HUES64 (cell line): ENCODE data around the gene CERKL.

Experiments used
- H3K27ac ChIP-seq: 2 replicates; pipeline ENCODE4 v1.7.0; 2013; ENCODE audit warnings: low read depth, low read length, inconsistent platforms
- H3K27me3 ChIP-seq: 2 replicates; pipeline ENCODE4 v1.6.1; 2013; ENCODE audit warnings: mild to moderate bottlenecking, low read length; ENCODE audit not compliant: insufficient read depth
- H3K36me3 ChIP-seq: 2 replicates; pipeline ENCODE4 v1.6.1; 2013; ENCODE audit warnings: mild to moderate bottlenecking, low read length; ENCODE audit not compliant: insufficient read depth
- H3K4me1 ChIP-seq: 2 replicates; pipeline ENCODE4 v1.6.1; 2013; ENCODE audit warnings: mild to moderate bottlenecking, low read length, moderate library complexity; ENCODE audit not compliant: insufficient read depth
- H3K4me3 ChIP-seq: 2 replicates; pipeline ENCODE4 v1.5.1; 2013; ENCODE audit warnings: mild to moderate bottlenecking, low read length, moderate library complexity
- H3K9ac ChIP-seq: 2 replicates; pipeline ENCODE4 v1.6.1; 2013; ENCODE audit warnings: mild to moderate bottlenecking, low read depth, low read length
- H3K9me3 ChIP-seq: 2 replicates; pipeline ENCODE4 v1.6.1; 2013; ENCODE audit warnings: low read depth, low read length; ENCODE audit not compliant: insufficient read depth
- WGBS: fragments of 150-250, 120-280 bp; methylation state at CpG from one replicate; pipeline ENCODE4 v1.1.7; 2013; ENCODE audit warnings: missing lambda C conversion rate; 5-methylcytosine and 5-hydroxymethylcytosine counted together

The CERKL gene

GRCh38 chr2:181570833-181571661 lies 85.9 kb downstream of the CERKL start:
- Histone ChIP-seq H3K9ac (no peak overlapping the region), H3K27ac (no peak overlapping the region), H3K4me1 (no peaks in the 10 kb centered on the region), H3K27me3 (peaks cover 4% of the 10 kb centered on the region; the same call in 1 of the 2 replicates), H3K4me3 (no peak overlapping the region), H3K9me3 (no peaks in the 10 kb centered on the region), H3K36me3 (no peaks in the 10 kb centered on the region)
- WGBS, result 93% methylated on average over 3 of the region's 4 CpGs

GRCh38 chr2:181570059-181570458 lies 86.8 kb downstream of the CERKL start:
- WGBS, result 90% methylated on average over 2 of the region's 2 CpGs
- Histone ChIP-seq H3K36me3 (no peaks in the 10 kb centered on the region), H3K27ac (no peak overlapping the region), H3K4me3 (no peak overlapping the region), H3K9me3 (no peaks in the 10 kb centered on the region), H3K27me3 (no peaks in the 10 kb centered on the region), H3K9ac (no peak overlapping the region), H3K4me1 (no peaks in the 10 kb centered on the region)

GRCh38 chr2:181566334-181567032 lies 90.4 kb downstream of the CERKL start:
- Histone ChIP-seq H3K9me3 (no peaks in the 10 kb centered on the region), H3K27ac (no peak overlapping the region), H3K27me3 (no peaks in the 10 kb centered on the region), H3K36me3 (no peaks in the 10 kb centered on the region), H3K4me3 (no peak overlapping the region), H3K9ac (no peak overlapping the region), H3K4me1 (no peaks in the 10 kb centered on the region)
- 93% methylated on average over 5 of the region's 6 CpGs for WGBS

GRCh38 chr2:181563101-181563692 lies 93.7 kb downstream of the CERKL start:
- H3K4me3 ChIP-seq, result no peak overlapping the region
- no peak overlapping the region for H3K9ac ChIP-seq
- H3K36me3 ChIP-seq, result no peaks in the 10 kb centered on the region
- no peak overlapping the region for H3K27ac ChIP-seq
- 95% methylated on average over 1 of the region's 1 CpG for WGBS
- H3K27me3 ChIP-seq, result no peaks in the 10 kb centered on the region
- no peaks in the 10 kb centered on the region for H3K4me1 ChIP-seq
- no peaks in the 10 kb centered on the region for H3K9me3 ChIP-seq

GRCh38 chr2:181558371-181558770 lies 98.5 kb downstream of the CERKL start:
- H3K4me1 ChIP-seq, result no peaks in the 10 kb centered on the region
- no peaks in the 10 kb centered on the region for H3K9me3 ChIP-seq
- H3K27me3 ChIP-seq, result no peaks in the 10 kb centered on the region
- H3K27ac ChIP-seq, result no peak overlapping the region
- no peak overlapping the region for H3K9ac ChIP-seq
- no peaks in the 10 kb centered on the region for H3K36me3 ChIP-seq
- WGBS, result 84% methylated on average over 2 of the region's 2 CpGs
- H3K4me3 ChIP-seq, result no peak overlapping the region

- Histone ChIP-seq H3K27ac (no peak overlapping the region), H3K27me3 (no peaks in the 10 kb centered on the region), H3K36me3 (no peaks in the 10 kb centered on the region), H3K9ac (no peak overlapping the region), H3K4me3 (no peak overlapping the region), H3K4me1 (no peaks in the 10 kb centered on the region), H3K9me3 (no peaks in the 10 kb centered on the region)
- 80% methylated on average over 1 of the region's 2 CpGs for WGBS
Observed at GRCh38 chr2:181554061-181554830, 102.7 kb downstream of the CERKL start.

GRCh38 chr2:181553244-181553643 lies 103.7 kb downstream of the CERKL start:
- Histone ChIP-seq H3K4me1 (no peaks in the 10 kb centered on the region), H3K36me3 (no peaks in the 10 kb centered on the region), H3K27ac (no peak overlapping the region), H3K9ac (no peak overlapping the region), H3K9me3 (no peaks in the 10 kb centered on the region), H3K4me3 (no peak overlapping the region), H3K27me3 (no peaks in the 10 kb centered on the region)
- WGBS, result no CpG with 5 or more reads among the region's 2 CpGs

- Histone ChIP-seq H3K27ac (no peak overlapping the region), H3K4me3 (no peak overlapping the region), H3K27me3 (no peaks in the 10 kb centered on the region), H3K4me1 (no peaks in the 10 kb centered on the region), H3K36me3 (no peaks in the 10 kb centered on the region), H3K9me3 (no peaks in the 10 kb centered on the region), H3K9ac (no peak overlapping the region)
- 77% methylated on average over 1 of the region's 1 CpG for WGBS
Observed at GRCh38 chr2:181552808-181553207, 104.1 kb downstream of the CERKL start.

GRCh38 chr2:181546086-181546485 lies 110.8 kb downstream of the CERKL start:
- Histone ChIP-seq H3K27me3 (no peaks in the 10 kb centered on the region), H3K4me1 (no peaks in the 10 kb centered on the region), H3K9me3 (no peaks in the 10 kb centered on the region), H3K27ac (no peak overlapping the region), H3K4me3 (no peak overlapping the region), H3K9ac (no peak overlapping the region), H3K36me3 (no peaks in the 10 kb centered on the region)
- WGBS, result 96% methylated on average over 3 of the region's 3 CpGs

GRCh38 chr2:181542170-181542569 lies 114.7 kb downstream of the CERKL start:
- Histone ChIP-seq H3K9me3 (no peaks in the 10 kb centered on the region), H3K4me3 (no peak overlapping the region), H3K9ac (no peak overlapping the region), H3K27ac (no peak overlapping the region), H3K36me3 (no peaks in the 10 kb centered on the region), H3K27me3 (no peaks in the 10 kb centered on the region), H3K4me1 (no peaks in the 10 kb centered on the region)
- 97% methylated on average over 2 of the region's 2 CpGs for WGBS

GRCh38 chr2:181540421-181540820 lies 116.5 kb downstream of the CERKL start:
- no peak overlapping the region for H3K4me3 ChIP-seq
- H3K4me1 ChIP-seq, result no peaks in the 10 kb centered on the region
- no peak overlapping the region for H3K27ac ChIP-seq
- 90% methylated on average over 4 of the region's 4 CpGs for WGBS
- H3K36me3 ChIP-seq, result no peaks in the 10 kb centered on the region
- H3K9me3 ChIP-seq, result no peaks in the 10 kb centered on the region
- no peaks in the 10 kb centered on the region for H3K27me3 ChIP-seq
- no peak overlapping the region for H3K9ac ChIP-seq
